ENCODE data around the gene LRP8.

LRP8 gene

DNA sequence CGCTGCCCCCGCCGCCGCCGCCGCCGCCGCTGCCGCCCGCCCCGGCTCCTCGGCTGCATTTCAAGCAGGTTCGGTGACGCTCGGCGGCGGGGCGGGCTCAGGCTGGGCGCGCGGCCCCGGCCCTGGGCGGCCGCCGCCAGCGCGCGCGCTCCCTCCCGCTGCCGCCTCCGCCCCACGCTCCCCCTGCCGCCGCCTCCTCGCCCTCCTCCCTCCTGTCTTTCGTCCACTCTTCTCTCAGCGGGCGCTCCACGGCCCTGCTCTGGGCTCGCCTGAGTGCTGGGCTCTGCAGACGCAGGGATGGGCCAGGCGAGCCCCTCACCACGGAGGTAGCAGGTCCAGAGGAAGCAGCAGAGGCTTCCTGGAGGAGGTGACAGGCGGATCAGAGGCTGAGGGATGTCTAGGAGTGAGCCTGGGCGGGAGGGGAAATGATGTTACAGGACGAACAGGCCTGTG lies at the start of gene LRP8:
Gene LRP8, minus strand, starts transcription at position 62 of the 453 bp plus-strand sequence. CDS start 158 bp downstream, outside the sequence.
- peak within 1 kb of the TSS; percentile 60 to 81 for H3K4me3 ChIP-seq (ENCODE audit: low read depth in 1 of 2, low read length in 2 of 2)
- H3K9me3 ChIP-seq (ENCODE audit: control insufficient read depth in 1 of 2, low read length in 2 of 2), result no peaks in the 10 kb centered on the region
- H3K4me1 ChIP-seq (ENCODE audit: control insufficient read depth in 1 of 2, insufficient read depth in 2 of 2, low read length in 2 of 2), result peaks cover 0 to 25% of the 10 kb centered on the region in 2 donors
- no peaks in the 10 kb centered on the region for H3K27me3 ChIP-seq (ENCODE audit: low read depth, low read length)
- H3K36me3 ChIP-seq (ENCODE audit: control insufficient read depth in 1 of 2, insufficient read depth in 2 of 2, low read length in 2 of 2), result no peaks in the 10 kb centered on the region
- no peak within 1 kb of the TSS for H3K27ac ChIP-seq (ENCODE audit: low read length)

DNA sequence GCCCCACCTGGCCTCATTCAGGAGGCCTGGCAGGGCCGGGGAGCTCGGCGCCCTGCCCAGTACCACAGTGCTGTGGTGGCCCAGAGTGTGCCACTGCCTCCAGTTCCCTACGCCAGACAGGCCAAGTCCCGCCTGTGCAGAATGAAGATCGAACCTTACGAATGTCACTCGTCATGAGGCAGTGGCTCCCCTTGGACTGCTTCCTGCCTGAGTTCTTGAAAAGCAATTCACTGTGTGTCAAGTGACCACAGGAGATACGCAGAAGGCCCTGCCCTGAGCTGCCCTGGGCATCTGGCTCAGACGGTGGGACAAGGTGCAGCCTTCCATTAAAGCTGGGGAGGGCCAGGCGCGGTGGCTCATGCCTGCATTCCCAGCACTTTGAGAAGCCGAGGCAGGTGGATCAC lies 49.6 kb upstream of the LRP8 start:
- Histone ChIP-seq H3K4me1 (ENCODE audit: control insufficient read depth in 1 of 2, insufficient read depth in 2 of 2, low read length in 2 of 2) (no peaks in the 10 kb centered on the region), H3K27me3 (ENCODE audit: low read depth, low read length) (no peaks in the 10 kb centered on the region), H3K9me3 (ENCODE audit: control insufficient read depth in 1 of 2, low read length in 2 of 2) (no peaks in the 10 kb centered on the region), H3K4me3 (ENCODE audit: low read depth in 1 of 2, low read length in 2 of 2) (no peak overlapping the region), H3K36me3 (ENCODE audit: control insufficient read depth in 1 of 2, insufficient read depth in 2 of 2, low read length in 2 of 2) (no peaks in the 10 kb centered on the region), H3K27ac (ENCODE audit: low read length) (no peak overlapping the region)

DNA sequence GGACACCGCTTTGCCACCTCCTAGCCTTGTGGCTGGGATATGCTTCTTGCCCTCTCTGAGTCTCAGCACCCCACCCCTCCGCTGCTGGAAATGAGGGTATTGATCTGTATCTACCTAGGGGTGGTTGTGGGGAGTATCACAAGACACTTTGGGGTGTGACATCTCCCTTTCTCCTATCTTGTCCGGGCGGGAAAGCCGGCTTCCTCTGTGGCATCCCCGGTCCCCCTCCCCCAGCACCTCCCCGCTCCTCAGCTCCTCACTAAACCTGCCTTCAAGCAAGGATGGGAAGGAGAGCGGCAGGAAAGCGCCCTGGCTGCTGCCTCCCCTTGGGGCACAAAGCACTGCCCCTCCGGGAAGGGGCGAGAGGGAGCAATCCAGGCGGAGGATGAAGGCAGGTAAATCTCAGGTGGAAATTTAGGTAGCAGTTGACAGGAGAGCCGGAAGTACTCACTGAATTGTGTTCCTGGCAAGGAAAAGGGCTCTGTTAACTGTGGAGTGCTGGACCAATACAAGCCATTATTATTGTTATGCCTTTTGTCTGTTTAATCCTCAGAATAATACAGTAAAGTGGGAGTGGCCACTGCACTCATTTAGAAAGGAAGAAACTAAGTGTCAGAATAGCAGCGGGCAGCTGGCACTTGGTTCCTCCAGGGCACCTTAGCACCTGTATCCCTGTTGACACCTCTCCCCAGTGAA lies 49.0 kb upstream of the LRP8 start:
- Histone ChIP-seq H3K36me3 (ENCODE audit: control insufficient read depth in 1 of 2, insufficient read depth in 2 of 2, low read length in 2 of 2) (no peaks in the 10 kb centered on the region), H3K27me3 (ENCODE audit: low read depth, low read length) (no peaks in the 10 kb centered on the region), H3K27ac (ENCODE audit: low read length) (no peak overlapping the region), H3K4me1 (ENCODE audit: control insufficient read depth in 1 of 2, insufficient read depth in 2 of 2, low read length in 2 of 2) (no peaks in the 10 kb centered on the region), H3K9me3 (ENCODE audit: control insufficient read depth in 1 of 2, low read length in 2 of 2) (no peaks in the 10 kb centered on the region), H3K4me3 (ENCODE audit: low read depth in 1 of 2, low read length in 2 of 2) (no peak overlapping the region)

DNA sequence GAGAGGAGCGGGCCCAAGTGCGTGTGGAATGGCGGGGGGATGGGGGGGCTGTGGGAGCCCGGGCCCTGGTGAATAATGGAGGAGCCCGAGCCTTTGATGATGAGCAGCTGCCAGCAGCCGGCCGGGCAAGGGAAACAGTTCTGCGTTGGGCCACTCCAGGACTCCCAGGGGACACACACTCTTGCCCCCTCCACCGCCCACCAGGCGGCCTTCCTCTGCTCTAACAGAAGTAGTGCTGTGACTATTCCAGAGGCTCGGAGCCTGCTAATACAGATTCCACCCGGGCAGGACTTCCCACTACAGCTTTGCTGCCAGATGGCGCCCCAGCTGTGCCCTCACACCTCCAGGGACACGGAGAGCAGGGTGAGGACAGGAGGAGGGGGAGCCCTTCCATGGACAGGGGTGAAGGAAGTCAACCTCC lies 48.2 kb upstream of the LRP8 start:
- Histone ChIP-seq H3K9me3 (ENCODE audit: control insufficient read depth in 1 of 2, low read length in 2 of 2) (no peaks in the 10 kb centered on the region), H3K4me1 (ENCODE audit: control insufficient read depth in 1 of 2, insufficient read depth in 2 of 2, low read length in 2 of 2) (no peaks in the 10 kb centered on the region), H3K27ac (ENCODE audit: low read length) (no peak overlapping the region)

DNA sequence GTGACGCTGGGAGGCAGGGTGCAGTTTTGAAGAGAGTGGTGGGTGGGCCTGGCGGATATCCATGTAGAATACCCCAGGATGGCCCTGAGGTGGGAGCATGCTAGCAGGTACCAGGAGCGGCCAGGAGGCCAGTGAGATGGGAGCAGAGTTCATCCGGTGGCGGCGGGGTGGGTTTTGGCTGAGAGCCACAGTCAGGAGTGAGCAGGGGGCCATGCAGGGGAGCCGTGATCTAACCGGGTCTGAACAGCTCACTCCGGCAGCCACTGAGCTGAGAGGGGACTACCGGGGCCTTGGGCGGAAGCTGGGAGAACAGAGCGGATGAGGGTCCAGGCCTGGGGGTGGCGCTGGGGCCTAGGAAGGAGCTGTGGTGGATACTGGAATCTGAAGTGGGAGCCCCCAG lies 47.6 kb upstream of the LRP8 start:
- Histone ChIP-seq H3K4me3 (ENCODE audit: low read depth in 1 of 2, low read length in 2 of 2) (no peak overlapping the region), H3K27me3 (ENCODE audit: low read depth, low read length) (no peaks in the 10 kb centered on the region), H3K9me3 (ENCODE audit: control insufficient read depth in 1 of 2, low read length in 2 of 2) (no peaks in the 10 kb centered on the region), H3K36me3 (ENCODE audit: control insufficient read depth in 1 of 2, insufficient read depth in 2 of 2, low read length in 2 of 2) (no peaks in the 10 kb centered on the region), H3K4me1 (ENCODE audit: control insufficient read depth in 1 of 2, insufficient read depth in 2 of 2, low read length in 2 of 2) (no peaks in the 10 kb centered on the region), H3K27ac (ENCODE audit: low read length) (no peak overlapping the region)

More for the DNA sequence above, 48.2 kb upstream of the LRP8 start:
- Histone ChIP-seq H3K36me3 (ENCODE audit: control insufficient read depth in 1 of 2, insufficient read depth in 2 of 2, low read length in 2 of 2) (no peaks in the 10 kb centered on the region), H3K4me3 (ENCODE audit: low read depth in 1 of 2, low read length in 2 of 2) (no peak overlapping the region), H3K27me3 (ENCODE audit: low read depth, low read length) (no peaks in the 10 kb centered on the region)

DNA sequence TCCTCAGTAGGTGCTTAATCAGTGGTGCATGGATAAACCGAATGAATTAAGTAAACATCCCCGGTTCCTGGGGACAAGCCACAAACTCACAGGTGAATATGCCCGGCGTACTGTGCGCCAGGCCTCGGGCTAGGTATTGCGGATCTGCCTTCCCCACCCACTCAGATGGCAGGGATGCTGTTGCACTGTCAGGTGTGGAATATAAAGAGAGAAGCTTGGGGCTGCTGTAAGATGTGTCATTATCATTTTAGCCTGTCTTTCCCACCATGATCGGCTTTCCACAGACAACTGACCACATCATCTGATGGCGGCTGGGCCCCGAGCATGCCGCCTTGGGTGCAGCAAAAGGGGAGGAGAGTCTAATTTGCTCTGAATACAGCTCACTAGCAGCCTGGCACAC lies 45.4 kb upstream of the LRP8 start:
- Histone ChIP-seq H3K27ac (ENCODE audit: low read length) (no peak overlapping the region), H3K9me3 (ENCODE audit: control insufficient read depth in 1 of 2, low read length in 2 of 2) (no peaks in the 10 kb centered on the region), H3K36me3 (ENCODE audit: control insufficient read depth in 1 of 2, insufficient read depth in 2 of 2, low read length in 2 of 2) (no peaks in the 10 kb centered on the region)

DNA sequence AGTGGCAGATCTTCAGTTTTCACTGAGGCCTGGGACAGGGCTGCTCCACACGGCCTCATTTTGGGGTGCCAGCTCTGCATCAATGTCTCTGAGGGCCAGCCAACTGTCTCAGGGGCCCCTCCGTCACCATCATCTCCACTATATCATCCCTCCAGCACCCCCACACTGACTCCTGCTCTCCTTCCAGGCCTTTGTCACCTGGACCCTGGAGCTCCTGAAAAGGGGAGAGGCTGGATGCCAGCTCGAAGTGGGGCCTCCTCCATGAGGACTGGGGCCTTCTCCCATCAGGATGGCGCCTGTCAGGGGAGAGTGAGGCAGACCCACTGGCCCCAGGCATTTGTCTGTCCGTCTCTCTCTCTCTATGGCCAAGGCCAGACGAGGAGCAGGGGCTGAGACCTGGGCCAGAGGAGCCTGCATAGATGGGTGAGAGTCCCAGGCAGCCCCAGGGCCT lies 44.7 kb upstream of the LRP8 start:
- Histone ChIP-seq H3K36me3 (ENCODE audit: control insufficient read depth in 1 of 2, insufficient read depth in 2 of 2, low read length in 2 of 2) (no peaks in the 10 kb centered on the region), H3K4me3 (ENCODE audit: low read depth in 1 of 2, low read length in 2 of 2) (no peak overlapping the region), H3K9me3 (ENCODE audit: control insufficient read depth in 1 of 2, low read length in 2 of 2) (no peaks in the 10 kb centered on the region), H3K27ac (ENCODE audit: low read length) (no peak overlapping the region), H3K27me3 (ENCODE audit: low read depth, low read length) (no peaks in the 10 kb centered on the region), H3K4me1 (ENCODE audit: control insufficient read depth in 1 of 2, insufficient read depth in 2 of 2, low read length in 2 of 2) (peaks cover 0 to 5% of the 10 kb centered on the region in 2 donors)

More for the DNA sequence above, 45.4 kb upstream of the LRP8 start:
- Histone ChIP-seq H3K27me3 (ENCODE audit: low read depth, low read length) (no peaks in the 10 kb centered on the region), H3K4me1 (ENCODE audit: control insufficient read depth in 1 of 2, insufficient read depth in 2 of 2, low read length in 2 of 2) (peaks cover 0 to 2% of the 10 kb centered on the region in 2 donors), H3K4me3 (ENCODE audit: low read depth in 1 of 2, low read length in 2 of 2) (no peak overlapping the region)

DNA sequence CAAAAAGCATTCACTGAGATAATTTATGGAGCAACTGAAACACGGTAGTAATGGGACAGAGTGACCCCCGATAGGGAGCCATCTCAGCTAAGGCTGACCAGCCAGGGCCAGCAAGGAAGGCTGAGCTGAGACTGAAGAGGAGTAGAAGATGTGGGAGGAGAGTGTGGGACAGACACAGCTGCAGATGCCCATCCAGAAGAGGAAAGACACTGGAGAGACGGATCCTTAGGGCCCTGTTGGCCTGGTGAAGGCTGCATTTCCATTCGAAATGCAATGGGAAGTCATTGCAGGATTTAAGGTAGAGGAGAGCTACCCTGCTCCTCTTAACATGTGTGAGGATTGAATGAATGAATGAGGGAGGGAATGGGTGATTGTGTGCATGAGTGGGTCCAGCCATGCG lies 44.0 kb upstream of the LRP8 start:
- peaks cover 0 to 5% of the 10 kb centered on the region in 2 donors for H3K4me1 ChIP-seq (ENCODE audit: control insufficient read depth in 1 of 2, insufficient read depth in 2 of 2, low read length in 2 of 2)

DNA sequence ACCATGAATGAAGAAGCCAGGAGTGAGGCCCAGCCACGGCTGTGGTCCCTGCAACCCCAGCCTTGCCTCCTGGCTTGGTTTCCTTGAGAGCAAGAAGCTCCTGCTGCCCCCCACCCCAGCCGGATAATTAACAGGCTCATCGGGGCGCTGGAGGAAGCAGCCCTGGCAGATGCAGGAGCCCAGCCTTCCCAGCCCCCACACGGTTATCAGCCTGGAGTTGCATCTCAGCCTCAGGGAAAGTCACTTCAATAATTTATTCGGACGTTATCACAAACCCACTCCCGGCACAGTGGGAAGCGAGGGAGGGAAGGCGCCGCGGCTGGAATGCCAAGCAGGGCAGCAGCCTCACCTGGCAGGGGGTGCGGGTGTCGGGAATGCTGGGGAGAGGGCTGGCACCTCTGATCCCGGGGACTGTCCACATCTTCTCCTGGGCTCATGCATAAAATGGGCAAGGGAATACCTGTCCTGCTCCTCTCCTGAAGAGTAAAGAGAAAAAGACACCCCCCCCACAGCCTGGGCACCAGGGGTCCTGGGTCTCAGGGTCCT lies 43.3 kb upstream of the LRP8 start:
- no peaks in the 10 kb centered on the region for H3K9me3 ChIP-seq (ENCODE audit: control insufficient read depth in 1 of 2, low read length in 2 of 2)
- H3K27me3 ChIP-seq (ENCODE audit: low read depth, low read length), result no peaks in the 10 kb centered on the region
- H3K36me3 ChIP-seq (ENCODE audit: control insufficient read depth in 1 of 2, insufficient read depth in 2 of 2, low read length in 2 of 2), result no peaks in the 10 kb centered on the region
- H3K4me3 ChIP-seq (ENCODE audit: low read depth in 1 of 2, low read length in 2 of 2), result no peak overlapping the region
- H3K27ac ChIP-seq (ENCODE audit: low read length), result no peak overlapping the region
- peaks cover 0 to 5% of the 10 kb centered on the region in 2 donors for H3K4me1 ChIP-seq (ENCODE audit: control insufficient read depth in 1 of 2, insufficient read depth in 2 of 2, low read length in 2 of 2)

More for the DNA sequence above, 44.0 kb upstream of the LRP8 start:
- no peak overlapping the region for H3K4me3 ChIP-seq (ENCODE audit: low read depth in 1 of 2, low read length in 2 of 2)
- no peaks in the 10 kb centered on the region for H3K9me3 ChIP-seq (ENCODE audit: control insufficient read depth in 1 of 2, low read length in 2 of 2)
- H3K36me3 ChIP-seq (ENCODE audit: control insufficient read depth in 1 of 2, insufficient read depth in 2 of 2, low read length in 2 of 2), result no peaks in the 10 kb centered on the region
- H3K27ac ChIP-seq (ENCODE audit: low read length), result no peak overlapping the region
- H3K27me3 ChIP-seq (ENCODE audit: low read depth, low read length), result no peaks in the 10 kb centered on the region

DNA sequence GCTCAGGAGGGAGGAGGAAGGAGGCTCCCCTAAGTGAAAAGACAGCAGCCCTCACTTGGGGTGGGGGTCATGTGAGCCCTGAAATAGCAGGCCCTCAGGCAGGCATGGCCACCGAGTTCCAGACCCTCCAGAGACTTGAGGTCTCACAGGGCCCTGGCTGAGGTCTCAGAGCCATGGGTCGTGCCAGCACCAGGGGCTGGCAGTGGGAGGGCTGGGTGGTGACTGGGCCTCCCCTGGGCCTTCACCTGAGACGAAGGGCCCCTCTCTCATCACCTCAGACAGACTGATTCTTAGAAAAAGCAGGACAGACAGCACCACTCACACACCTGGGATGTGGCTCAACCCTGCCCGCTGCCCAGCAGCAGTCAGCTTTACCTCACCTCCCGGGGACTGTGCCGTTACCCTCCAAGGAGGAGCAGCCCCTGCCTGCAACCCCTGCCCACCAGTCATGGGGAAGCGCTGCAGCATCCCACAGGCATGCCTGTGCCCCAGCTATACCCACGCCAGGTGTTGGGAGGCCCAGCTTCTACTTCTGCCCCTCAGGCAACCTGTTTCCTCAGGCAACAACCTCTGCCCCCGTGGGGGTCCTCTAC lies 42.6 kb upstream of the LRP8 start:
- no peak overlapping the region for H3K4me3 ChIP-seq (ENCODE audit: low read depth in 1 of 2, low read length in 2 of 2)
- no peaks in the 10 kb centered on the region for H3K27me3 ChIP-seq (ENCODE audit: low read depth, low read length)
- H3K36me3 ChIP-seq (ENCODE audit: control insufficient read depth in 1 of 2, insufficient read depth in 2 of 2, low read length in 2 of 2), result no peaks in the 10 kb centered on the region
- peaks cover 0 to 5% of the 10 kb centered on the region in 2 donors for H3K4me1 ChIP-seq (ENCODE audit: control insufficient read depth in 1 of 2, insufficient read depth in 2 of 2, low read length in 2 of 2)
- H3K9me3 ChIP-seq (ENCODE audit: control insufficient read depth in 1 of 2, low read length in 2 of 2), result no peaks in the 10 kb centered on the region
- H3K27ac ChIP-seq (ENCODE audit: low read length), result no peak overlapping the region

DNA sequence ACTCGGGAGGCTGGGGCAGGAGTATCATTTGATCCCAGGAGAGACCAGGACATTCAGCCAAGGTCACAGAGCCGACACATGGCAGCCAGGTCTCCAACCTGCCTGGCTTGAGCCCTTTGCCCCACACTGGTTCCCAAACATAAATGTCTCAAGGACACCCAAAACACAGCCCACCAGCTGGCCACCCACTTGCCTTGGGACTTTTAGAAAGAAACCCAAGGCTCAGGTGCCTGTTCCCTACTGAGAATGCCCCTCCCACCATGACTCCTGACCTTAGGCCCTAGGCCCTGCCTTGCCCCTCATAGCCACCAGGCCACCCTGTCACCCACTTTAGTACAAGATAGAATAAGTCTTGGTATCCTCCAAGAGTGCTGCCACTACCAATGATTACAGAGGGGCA lies 41.9 kb upstream of the LRP8 start:
- H3K27me3 ChIP-seq (ENCODE audit: low read depth, low read length), result no peaks in the 10 kb centered on the region
- H3K27ac ChIP-seq (ENCODE audit: low read length), result no peak overlapping the region
- H3K9me3 ChIP-seq (ENCODE audit: control insufficient read depth in 1 of 2, low read length in 2 of 2), result no peaks in the 10 kb centered on the region
- H3K4me1 ChIP-seq (ENCODE audit: control insufficient read depth in 1 of 2, insufficient read depth in 2 of 2, low read length in 2 of 2), result peaks cover 0 to 5% of the 10 kb centered on the region in 2 donors
- no peaks in the 10 kb centered on the region for H3K36me3 ChIP-seq (ENCODE audit: control insufficient read depth in 1 of 2, insufficient read depth in 2 of 2, low read length in 2 of 2)
- H3K4me3 ChIP-seq (ENCODE audit: low read depth in 1 of 2, low read length in 2 of 2), result no peak overlapping the region

Data from muscle layer of duodenum (tissue), 2 donors.